ENCODE measurements around the gene SPDEF.

Gene SPDEF

DNA sequence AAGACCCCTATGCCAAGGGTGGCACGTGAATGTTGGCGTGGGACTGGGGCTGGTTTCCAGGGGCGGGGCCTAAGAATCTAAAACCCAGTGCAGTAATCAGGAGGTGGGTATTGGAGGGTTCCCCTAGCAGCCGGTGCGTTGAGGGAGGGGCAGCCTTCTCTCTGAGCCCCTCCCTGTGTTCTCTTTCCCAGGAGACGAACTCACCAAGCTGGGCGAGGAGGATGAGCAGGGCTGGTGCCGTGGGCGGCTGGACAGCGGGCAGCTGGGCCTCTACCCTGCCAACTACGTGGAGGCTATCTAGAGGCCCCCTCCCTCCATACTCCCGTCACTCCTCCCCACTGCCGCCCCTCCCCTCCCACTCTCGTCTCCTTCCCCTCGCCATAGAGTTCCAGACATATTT, 23.9 kb downstream of the SPDEF start:
- Histone ChIP-seq H3K4me3 (no peak overlapping the region), H3K27ac (no peak overlapping the region)

DNA sequence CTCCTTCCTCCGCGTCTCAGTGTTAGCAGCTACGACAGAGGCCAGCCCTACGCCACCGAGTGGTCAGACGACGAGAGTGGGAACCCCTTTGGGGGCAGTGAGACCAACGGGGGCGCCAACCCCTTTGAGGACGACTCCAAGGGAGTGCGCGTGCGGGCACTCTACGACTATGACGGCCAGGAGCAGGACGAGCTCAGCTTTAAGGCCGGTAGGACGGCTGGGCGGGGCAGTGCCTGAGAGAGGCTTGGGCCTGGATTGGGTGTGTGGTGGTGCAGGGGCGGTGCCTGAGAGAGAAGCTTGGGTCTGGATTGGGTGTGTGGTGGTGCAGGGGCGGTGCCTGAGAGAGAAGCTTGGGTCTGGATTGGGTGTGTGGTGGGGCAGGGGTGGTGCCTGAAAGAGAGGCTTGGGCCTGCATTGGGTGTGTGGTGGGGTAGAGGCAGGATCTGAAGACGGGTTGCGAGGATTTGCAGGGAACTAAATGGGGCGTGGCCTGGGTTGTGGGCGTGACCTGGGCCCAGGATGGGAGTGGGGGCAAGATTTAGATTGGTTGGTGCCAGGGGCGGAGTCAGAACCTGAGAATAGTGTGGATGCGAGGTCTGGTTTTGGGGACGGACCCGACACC, 24.4 kb downstream of the SPDEF start:
- Histone ChIP-seq H3K27ac (peak overlapping the region in 1 of 21 experiments; percentile 52), H3K4me3 (no peak overlapping the region)

DNA sequence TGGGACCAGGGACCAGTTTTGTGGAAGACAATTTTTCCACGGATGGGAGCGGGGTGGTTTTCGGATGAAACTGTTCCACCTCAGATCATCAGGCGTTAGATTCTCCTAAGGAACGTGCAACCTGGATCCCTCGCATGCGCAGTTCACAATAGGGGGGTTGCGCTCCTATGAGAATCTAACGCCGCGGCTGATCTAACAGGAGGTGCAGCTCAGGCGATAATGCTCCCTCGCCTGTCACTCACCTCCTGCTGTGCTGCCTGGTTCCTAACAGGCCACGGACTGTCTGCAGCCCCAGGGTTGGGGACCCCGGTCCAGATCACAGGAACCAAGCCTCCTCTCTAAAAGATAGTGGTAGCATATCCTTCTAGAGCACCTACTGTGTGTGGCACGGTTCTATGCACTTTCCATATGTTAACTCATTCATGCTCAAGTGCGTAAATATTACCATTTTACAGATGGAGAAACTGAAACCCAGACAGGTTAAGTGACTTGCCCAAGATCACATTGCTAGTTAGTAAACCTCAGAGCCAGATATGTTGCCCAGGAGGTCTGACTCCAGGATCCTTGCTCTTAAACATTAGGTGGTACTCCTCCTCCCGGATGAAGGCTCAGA, 25.3 kb downstream of the SPDEF start:
- H3K4me3 ChIP-seq: no peak overlapping the region
- no peak overlapping the region for H3K27ac ChIP-seq

DNA sequence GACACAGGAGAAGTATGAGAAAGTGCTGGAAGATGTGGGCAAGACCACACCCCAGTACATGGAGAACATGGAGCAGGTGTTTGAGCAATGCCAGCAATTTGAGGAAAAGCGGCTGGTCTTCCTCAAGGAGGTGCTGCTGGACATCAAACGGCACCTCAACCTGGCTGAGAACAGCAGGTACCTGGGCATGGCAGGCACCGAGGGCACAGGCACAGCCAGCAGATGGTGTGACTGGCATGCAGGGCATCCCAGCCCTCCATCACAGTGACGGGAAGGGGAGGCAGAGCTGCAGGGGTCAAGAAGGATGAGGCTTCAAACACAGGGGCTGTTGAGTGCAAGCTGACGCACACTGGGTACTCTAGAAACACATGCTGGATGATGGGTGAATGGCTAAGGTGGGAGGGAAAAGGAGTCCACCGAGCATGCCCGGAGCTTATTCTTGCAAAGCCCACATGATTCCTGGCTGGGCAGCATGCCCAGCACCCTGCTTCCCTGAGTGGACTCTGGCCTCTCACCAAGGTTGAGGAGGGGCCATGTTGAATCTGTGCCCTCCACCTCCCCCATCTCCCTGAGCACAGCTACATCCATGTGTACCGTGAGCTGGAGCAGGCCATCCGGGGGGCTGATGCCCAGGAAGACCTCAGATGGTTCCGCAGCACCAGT, 26.3 kb downstream of the SPDEF start:
- H3K27ac ChIP-seq: no peak overlapping the region

DNA sequence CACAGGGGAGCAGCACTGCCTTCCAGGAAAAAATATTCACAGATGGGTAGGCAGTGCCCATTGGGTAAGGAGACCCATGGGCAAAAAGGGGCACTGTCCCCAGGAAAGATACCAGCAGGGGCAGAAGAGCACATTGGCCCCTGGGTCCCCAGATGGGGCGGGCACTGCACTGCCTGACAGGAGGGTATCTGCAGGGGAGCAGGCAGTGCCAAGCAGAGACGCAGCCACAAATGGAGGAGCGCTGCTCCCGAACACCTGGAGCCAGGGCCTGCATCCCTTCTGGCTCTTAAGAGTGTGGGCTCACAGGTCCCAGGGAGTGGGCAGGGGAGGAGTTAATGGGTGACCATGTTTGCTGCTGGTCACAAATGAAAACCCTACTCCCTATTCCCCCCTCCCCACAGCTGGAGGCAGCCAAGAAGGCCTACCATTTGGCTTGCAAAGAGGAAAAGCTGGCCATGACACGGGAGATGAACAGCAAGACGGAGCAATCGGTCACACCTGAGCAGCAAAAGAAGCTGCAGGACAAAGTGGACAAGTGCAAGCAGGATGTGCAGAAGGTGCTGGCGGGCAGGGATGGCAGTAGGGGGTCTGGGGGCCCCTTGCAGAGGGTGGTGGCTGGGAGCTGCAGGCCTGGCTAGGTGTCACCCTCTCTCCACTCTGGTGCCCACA, 27.0 kb downstream of the SPDEF start:
- no peak overlapping the region for H3K27ac ChIP-seq
- no peak overlapping the region for H3K4me3 ChIP-seq

More for the DNA sequence above, 26.3 kb downstream of the SPDEF start:
- no peak overlapping the region for H3K4me3 ChIP-seq

DNA sequence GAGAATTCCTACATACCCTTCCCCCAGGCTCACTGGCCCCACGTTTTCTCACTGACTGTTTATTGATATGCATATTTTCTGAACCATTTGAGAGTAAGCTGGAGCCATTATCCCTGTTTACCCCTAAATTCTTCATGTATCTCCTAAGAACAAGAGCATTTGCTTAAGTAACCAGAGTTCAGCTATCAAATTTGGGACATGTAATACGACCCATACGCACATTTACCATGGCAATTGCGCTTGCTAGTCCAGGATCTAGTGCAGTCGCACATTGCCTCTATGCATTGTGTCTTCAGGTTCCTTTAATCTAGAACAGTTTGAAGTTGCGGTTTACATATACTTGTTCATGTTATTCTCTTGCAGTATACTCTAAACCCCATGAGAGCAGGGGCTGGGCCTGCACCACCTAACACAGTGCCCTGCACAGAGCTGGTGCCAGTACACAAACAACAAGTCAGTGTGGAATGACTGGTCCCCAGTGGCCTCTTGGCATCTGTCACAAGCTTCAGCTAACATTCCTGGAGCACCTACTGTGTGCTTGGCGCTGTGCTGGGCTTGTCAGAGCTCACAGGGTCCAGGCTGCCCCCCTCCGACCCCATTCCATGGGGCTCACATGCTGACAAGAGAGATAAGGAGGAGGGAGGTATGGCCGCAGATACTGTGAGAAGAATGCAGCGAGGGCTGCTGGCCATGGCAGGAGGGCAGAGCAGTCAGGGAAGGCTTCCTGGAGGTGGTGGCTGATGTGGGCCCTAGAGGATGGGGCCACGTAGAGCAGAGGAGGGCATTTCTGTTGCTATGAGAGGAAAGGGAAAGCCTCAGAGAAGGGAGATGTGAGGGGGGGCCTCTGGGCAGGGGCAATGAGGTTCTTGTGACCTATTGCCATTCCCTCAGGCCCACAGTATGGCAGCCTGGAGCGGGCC, 28.1 kb downstream of the SPDEF start:
- peak overlapping the region in 1 of 7 experiments; percentile 25 for H3K4me3 ChIP-seq
- H3K27ac ChIP-seq: no peak overlapping the region

DNA sequence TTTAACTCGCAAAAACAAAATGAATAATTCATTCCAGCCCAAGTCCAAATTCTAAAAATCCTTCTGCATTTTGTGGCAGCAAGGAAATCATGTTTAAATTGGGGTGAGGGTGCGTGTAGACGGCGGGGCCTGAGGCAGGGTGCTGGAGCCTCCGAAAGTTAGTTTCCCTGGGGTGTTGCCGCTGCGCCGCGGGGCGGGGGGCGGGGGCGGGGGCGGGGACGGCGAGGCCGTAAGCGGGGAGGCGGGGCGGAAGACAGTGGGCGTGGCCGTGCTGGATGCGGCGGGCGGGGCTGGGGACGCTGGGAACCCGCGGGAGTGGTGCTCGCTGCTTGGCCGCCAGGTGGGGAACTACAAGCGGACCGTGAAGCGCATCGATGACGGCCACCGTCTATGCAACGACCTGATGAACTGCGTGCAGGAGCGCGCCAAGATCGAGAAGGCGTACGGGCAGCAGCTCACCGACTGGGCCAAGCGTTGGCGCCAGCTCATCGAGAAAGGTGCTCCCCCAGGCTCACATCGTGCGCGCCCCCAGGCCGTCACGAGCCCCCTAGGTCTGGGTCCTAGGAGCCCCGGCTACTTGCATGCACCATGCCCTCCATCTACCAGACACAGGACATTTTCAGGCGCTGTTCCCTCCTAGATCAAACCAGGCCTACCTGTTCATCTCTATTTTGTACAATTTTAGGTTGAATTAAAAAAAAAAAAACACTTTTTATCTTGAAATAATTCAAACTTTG, 29.0 kb downstream of the SPDEF start:
- Histone ChIP-seq H3K4me3 (peak overlapping the region in 4 of 7 experiments; percentile 4 to 25 (median 16)), H3K27ac (peak overlapping the region in 4 of 21 experiments; percentile 14 to 49 (median 34))

DNA sequence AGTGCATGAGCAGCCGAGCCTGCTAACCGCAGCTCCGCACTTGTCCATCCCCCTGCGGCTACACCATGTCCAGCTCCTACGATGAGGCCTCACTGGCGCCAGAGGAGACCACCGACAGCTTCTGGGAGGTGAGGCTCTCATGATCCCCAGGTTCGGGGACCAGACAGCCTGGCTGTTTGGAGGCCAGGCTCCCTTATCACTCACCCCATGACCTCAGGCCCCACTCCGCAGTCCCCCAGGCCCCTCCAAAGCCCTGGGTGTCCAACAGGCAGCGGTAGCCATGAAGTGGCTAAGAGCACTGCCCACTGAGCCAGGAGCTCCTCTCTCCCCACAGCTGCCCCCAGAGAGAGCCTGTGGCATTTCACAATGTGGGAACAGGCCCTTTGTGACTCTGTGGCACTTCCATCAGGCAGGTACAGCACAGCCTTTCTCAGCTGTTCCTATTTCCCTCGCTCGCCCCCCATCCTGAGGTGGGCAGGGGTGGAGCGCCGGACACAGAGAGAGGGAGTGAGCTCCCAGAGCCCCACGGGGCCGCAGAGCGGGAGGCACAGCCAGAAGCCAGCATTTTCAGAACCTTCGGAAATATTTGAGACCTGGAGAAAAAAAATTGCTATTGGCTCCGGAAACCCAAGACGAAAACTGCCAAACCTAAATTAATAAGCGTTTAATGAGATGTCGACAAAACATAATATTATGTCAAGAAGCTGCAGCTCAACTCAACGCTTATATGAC, 29.7 kb downstream of the SPDEF start:
- Histone ChIP-seq H3K4me3 (peak overlapping the region in 4 of 7 experiments; percentile 4 to 25 (median 16)), H3K27ac (peak overlapping the region in 5 of 21 experiments; percentile 14 to 49 (median 30))

DNA sequence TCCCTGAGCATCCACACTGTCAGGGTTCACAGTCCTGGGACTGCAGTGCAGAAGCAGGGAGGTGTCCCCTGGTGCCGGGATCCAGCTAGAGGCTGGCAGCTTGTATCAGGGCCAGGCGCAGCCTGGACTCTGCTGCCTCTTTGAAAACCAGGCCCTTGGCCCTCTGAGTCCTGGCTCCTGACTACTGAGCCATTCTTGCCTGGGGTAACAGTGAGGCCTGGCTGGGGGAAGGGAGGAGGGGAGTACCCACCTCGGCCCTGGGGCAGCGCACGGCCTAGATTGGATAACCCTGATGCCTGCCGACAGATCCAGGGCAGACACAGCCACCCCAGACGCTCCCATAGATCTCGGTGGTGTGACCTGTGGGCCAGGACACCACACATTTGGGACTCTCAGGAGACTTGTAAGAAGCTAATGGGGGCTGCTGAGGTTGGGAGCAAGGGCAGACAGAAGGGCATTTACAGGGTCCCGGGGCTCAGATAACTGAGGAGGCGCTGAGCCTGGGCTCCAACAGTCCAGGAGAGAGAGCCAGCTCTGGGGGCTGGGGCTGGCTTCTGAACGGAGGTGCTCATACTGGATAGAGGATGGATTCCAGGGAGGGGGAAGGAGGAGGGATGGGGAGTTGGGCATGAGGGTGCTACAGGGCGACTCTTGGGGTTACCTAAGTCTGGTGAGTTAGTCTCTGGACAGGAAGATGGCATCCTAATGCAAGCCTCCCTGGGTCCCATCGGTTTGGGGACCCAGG, 30.5 kb downstream of the SPDEF start:
- Histone ChIP-seq H3K27ac (peak overlapping the region in 1 of 21 experiments; percentile 22), H3K4me3 (no peak overlapping the region)

DNA sequence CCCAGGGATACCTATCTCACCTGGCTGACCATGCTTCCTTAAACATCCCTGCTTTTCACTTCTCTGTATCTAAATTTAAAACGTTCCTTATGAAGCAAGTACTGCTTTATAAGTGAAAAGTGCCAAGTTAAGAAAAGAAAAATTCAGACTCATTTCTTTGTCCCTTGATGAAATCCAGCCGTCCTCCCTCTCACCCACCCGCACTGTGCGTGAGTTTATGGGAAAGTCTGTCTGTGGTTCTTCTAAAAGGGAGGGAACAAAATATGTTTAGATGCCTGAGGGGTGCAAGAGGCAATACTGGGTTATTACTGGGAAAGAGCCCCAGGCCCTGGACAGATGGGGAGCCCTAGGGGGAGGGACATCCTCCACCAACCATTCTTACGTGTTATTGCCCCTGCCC, 31.2 kb downstream of the SPDEF start:
- Histone ChIP-seq H3K4me3 (no peak overlapping the region), H3K27ac (no peak overlapping the region)

DNA sequence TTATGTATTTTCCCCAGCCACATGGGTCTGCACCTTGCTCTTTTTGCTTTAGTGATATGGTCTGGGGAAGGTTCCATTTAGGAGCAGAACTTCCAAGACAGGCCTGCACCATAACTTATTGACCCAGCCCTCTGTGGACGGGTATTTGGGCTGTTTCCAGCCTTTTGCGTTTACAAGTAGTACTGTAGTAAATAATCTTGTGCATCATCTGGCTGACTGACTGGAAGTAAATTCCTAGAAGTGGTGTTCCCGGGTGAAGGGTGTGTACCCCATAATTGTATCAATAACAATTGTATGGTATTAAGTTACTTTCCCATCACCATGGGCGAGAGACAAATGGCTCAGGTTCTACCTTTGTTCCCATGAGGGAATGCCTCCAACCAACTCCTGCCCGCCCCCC, 31.6 kb downstream of the SPDEF start:
- H3K27ac ChIP-seq: no peak overlapping the region
- H3K4me3 ChIP-seq: no peak overlapping the region

DNA sequence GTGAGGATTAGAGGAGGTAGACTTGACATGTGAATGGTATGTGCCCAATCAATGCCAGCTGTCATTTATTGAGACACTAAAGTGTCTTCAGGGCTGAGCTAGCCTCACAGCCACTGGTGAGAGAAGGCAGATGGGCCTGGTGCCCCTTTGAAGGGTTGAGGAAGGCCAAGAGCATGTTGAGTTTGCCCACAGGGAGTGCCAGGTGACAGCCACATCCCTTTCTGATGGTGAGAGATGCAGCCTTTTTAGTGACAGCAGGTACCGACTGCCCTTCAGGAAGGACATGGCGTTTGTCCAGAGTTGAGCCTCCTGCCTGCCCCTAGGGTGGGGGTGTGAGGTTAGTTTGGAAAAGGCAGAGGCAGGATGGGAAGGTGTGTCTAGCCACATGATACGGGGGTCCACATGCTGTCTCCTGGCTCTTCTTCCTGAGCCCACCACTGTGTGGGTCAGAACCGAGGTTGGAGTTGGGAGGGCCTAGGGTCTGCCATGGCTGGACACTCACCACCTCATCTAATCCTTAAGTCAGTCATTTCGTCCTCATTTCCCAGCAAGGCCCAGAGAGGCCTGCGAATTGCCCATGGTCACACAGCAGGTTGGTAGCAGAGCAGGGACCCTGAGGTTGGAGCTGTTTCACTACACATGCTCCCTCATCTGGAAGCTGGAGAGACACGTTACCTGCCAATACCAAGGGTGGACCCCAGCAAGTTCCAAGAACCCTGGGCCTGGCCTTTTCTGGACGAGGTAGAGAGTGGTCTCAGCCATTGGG, 32.5 kb downstream of the SPDEF start:
- H3K27ac ChIP-seq: peak overlapping the region in 1 of 21 experiments; percentile 3
- no peak overlapping the region for H3K4me3 ChIP-seq

DNA sequence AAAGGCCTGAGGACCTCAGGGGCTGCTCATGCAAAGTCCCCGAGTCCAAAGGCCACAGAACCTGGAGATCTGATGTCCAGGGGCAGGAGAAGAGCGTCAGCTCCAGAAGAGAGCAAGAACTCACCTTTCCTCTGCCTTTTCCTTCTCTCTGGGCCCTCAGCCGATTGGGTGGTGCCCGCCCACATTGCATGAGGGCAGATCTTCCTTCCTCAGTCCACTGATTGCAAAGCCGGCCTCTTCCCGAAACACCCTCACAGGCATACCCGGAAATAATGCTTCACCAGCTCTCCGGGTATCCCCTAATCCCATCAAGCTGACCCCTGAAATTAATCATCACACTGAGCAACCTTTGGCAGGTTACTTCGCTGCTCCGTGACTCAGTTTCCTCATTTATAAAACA, 33.4 kb downstream of the SPDEF start:
- no peak overlapping the region for H3K4me3 ChIP-seq
- H3K27ac ChIP-seq: no peak overlapping the region

DNA sequence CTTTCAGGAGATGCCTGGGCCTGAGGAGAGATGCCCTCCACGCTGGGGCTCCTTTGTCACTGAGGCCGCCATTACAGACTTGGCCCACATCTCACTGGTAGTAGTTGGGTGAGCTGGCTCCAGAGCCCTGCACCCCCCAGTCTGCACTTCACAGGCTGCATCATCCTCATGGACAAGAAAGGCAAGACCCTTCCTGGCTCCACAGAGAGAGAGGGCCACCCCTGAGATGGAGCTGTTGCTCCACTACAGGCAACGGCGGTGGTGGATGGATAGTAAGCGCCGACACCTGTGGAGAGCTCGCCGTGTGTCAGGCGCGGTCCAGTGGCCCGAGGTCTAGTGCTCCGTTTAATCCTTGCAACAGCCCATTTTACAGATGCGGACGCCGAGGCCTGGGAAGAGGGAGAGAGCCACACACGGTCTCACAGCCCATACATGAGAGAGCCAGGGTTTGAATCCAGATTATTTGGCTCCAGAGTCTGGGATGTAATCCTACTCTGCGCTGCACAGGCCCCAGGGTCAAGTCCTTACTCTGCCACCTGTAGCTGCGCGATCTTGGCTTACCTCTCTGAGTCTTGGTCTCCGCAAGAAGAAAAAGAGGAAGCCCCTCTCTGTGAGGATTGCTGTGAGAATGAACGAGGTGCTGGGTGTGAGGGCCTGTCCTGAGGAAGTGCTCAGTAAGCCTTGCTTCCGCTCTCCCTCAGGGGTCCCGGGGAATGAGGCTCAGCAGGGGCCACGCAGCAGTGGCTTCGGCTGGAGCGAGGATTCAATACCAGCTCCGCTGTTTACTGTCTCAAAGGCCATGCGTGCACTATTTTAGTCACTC, 34.5 kb downstream of the SPDEF start:
- Histone ChIP-seq H3K4me3 (no peak overlapping the region), H3K27ac (no peak overlapping the region)

DNA sequence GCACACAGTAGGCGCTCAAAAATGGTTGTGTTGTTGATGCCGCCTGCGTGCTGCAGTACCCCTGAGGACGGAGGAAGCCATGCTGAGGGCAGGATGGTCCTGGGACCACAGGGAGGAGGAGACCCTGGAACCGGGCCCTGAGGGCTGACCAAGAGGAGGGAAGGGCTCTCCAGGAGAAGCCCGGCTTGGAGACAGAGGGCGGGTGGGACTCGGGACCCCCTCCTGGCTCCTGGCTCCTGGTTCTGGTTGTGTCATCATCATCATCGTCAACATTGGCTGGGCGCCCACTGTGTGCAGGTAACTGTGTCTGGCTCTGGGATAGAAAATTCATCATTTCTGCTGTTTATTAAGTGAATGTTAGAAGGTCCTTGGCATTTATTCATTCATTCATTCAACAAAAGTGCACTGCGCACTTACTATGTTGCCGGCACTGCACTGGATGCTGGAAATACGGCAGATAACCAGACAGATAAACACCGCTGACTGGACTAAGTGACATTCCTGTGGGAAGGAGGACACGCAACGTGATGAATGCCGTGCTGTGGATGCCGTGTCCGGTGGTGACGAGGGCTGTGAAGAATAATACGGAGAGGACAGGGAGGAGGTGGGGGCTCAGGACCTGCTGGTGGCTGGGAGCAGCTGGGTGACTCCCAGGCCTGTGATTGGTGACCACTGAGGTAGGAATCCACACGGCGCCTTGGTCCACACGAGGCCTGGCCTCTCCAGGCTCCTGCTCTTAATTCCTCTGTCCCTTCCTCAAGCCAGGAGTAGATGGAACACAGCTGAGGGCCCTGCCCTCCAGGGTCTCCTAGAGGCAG, 35.3 kb downstream of the SPDEF start:
- Histone ChIP-seq H3K4me3 (no peak overlapping the region), H3K27ac (no peak overlapping the region)
